ENCODE results near the gene CTRB1. TPM values are rescaled to one million over a fixed set of nuclear protein-coding genes. Genes with fewer than 3 reads are reported as not detected.

The CTRB1 gene
- total and polyA plus RNA-seq, 2 of the 13 experiments (the other 11 are each of a cell fraction or from before 2014, with no cell fraction given): not detected

DNA sequence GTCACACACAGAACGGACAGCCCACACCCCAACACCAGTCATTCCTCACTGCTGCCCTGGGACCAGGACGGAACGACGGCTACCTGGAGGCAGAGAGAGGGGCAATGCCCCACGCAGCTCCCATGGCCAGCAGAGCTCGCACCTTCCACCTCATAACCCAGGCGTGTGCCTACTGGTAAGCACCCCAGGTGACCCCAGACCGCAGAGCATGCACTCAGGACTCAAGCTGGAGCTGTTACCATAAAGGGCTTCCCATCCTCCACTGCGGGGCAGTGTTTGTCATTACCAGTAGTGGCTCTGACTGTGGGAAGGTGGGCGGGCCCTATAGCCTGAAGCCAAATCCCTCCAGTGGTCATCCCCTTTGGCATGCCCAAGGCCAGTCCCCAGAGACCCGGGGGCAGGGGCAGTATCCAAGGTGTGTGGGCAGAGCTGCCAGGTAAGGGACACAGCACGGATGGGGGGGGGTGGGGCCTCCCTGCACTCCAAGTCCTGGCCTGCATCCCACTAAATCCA is 37.3 kb downstream of the CTRB1 start (continued):
- TF ChIP-seq SRSF9 (IDR thresholded peaks at IDR 0.05; ENCODE audit: borderline replicate concordance, insufficient read depth, low read depth, low read length, poor library complexity, severe bottlenecking) (no peak), FOXA1 (IDR thresholded peaks at IDR 0.05) (no peak), FOXA1 (CRISPR knock-in tag; IDR thresholded peaks at IDR 0.05) (peak; percentile 60), SALL1 (CRISPR knock-in tag; IDR thresholded peaks at IDR 0.05) (peak; percentile 53), NONO (IDR thresholded peaks at IDR 0.05) (no peak), NONO (CRISPR knock-in tag; conservative IDR thresholded peaks at IDR 0.05) (peak; percentile 39; the same call in 1 of the 2 replicates), ZC3H13 (CRISPR knock-in tag; IDR thresholded peaks at IDR 0.05) (no peak), ZNF792 (CRISPR knock-in tag; IDR thresholded peaks at IDR 0.05) (no peak), PHF5A (CRISPR knock-in tag; IDR thresholded peaks at IDR 0.05; ENCODE audit: low read depth, unreplicated experiment) (no peak), ZSCAN22 (CRISPR knock-in tag; IDR thresholded peaks at IDR 0.05) (no peak), FIP1L1 (IDR thresholded peaks at IDR 0.05; ENCODE audit: borderline replicate concordance, insufficient read depth, low read depth, low read length) (no peak), GZF1 (CRISPR knock-in tag; IDR thresholded peaks at IDR 0.05) (no peak), ZNF75D (CRISPR knock-in tag; IDR thresholded peaks at IDR 0.05; ENCODE audit: borderline replicate concordance) (no peak), ZNF891 (CRISPR knock-in tag; IDR thresholded peaks at IDR 0.05) (no peak), ZNF350 (CRISPR knock-in tag; IDR thresholded peaks at IDR 0.05; ENCODE audit: borderline replicate concordance, low read depth) (0 out of 2 replicates have a peak, but pooled peaks have one; percentile 12), EZH2 (conservative IDR thresholded peaks at IDR 0.05; ENCODE audit: low read depth, low read length) (no peak), CBFB (CRISPR knock-in tag; IDR thresholded peaks at IDR 0.05) (peak; percentile 65; the same call in 1 of the 2 replicates), ZNF768 (CRISPR knock-in tag; IDR thresholded peaks at IDR 0.05) (no peak), ZIK1 (CRISPR knock-in tag; IDR thresholded peaks at IDR 0.05; ENCODE audit: borderline replicate concordance, low read depth) (no peak), U2AF1 (optimal IDR thresholded peaks at IDR 0.05; ENCODE audit: low read depth, low read length) (no peak), ZNF44 (CRISPR knock-in tag; IDR thresholded peaks at IDR 0.05) (no peak), HNRNPK (IDR thresholded peaks at IDR 0.05; ENCODE audit: low read depth, low read length, poor library complexity, severe bottlenecking) (no peak), MYC (CRISPR knock-in tag; IDR thresholded peaks at IDR 0.05; ENCODE audit: borderline replicate concordance) (no peak), ARNT2 (CRISPR knock-in tag; IDR thresholded peaks at IDR 0.05; ENCODE audit: low read depth) (no peak)
- TF ChIP-seq, protein P1, sequence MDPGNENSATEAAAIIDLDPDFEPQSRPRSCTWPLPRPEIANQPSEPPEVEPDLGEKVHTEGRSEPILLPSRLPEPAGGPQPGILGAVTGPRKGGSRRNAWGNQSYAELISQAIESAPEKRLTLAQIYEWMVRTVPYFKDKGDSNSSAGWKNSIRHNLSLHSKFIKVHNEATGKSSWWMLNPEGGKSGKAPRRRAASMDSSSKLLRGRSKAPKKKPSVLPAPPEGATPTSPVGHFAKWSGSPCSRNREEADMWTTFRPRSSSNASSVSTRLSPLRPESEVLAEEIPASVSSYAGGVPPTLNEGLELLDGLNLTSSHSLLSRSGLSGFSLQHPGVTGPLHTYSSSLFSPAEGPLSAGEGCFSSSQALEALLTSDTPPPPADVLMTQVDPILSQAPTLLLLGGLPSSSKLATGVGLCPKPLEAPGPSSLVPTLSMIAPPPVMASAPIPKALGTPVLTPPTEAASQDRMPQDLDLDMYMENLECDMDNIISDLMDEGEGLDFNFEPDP (CRISPR knock-in tag; conservative IDR thresholded peaks at IDR 0.05): no peak
- TF ChIP-seq, protein P2, sequence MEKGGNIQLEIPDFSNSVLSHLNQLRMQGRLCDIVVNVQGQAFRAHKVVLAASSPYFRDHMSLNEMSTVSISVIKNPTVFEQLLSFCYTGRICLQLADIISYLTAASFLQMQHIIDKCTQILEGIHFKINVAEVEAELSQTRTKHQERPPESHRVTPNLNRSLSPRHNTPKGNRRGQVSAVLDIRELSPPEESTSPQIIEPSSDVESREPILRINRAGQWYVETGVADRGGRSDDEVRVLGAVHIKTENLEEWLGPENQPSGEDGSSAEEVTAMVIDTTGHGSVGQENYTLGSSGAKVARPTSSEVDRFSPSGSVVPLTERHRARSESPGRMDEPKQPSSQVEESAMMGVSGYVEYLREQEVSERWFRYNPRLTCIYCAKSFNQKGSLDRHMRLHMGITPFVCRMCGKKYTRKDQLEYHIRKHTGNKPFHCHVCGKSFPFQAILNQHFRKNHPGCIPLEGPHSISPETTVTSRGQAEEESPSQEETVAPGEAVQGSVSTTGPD (CRISPR knock-in tag; IDR thresholded peaks at IDR 0.05): no peak
- TF ChIP-seq, protein P3, sequence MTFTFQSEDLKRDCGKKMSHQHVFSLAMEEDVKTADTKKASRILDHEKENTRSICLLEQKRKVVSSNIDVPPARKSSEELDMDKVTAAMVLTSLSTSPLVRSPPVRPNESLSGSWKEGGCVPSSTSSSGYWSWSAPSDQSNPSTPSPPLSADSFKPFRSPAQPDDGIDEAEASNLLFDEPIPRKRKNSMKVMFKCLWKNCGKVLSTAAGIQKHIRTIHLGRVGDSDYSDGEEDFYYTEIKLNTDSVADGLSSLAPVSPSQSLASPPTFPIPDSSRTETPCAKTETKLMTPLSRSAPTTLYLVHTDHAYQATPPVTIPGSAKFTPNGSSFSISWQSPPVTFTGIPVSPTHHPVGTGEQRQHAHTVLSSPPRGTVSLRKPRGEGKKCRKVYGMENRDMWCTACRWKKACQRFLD (CRISPR knock-in tag; IDR thresholded peaks at IDR 0.05; ENCODE audit: borderline replicate concordance): no peak
- TF ChIP-seq, protein P4, sequence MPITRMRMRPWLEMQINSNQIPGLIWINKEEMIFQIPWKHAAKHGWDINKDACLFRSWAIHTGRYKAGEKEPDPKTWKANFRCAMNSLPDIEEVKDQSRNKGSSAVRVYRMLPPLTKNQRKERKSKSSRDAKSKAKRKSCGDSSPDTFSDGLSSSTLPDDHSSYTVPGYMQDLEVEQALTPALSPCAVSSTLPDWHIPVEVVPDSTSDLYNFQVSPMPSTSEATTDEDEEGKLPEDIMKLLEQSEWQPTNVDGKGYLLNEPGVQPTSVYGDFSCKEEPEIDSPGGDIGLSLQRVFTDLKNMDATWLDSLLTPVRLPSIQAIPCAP (CRISPR knock-in tag; IDR thresholded peaks at IDR 0.05; ENCODE audit: low read depth): no peak
